Smooth muscle cell (in vitro differentiated cells): ENCODE data around the gene RNF152. TPM values are rescaled to one million over a fixed set of nuclear protein-coding genes. Genes with fewer than 3 reads are reported as not detected.

Experiments
- DNase-seq: peaks from one replicate; lab custom pipeline; 2025; ENCODE audit not compliant: unreplicated experiment; lab: John Stamatoyannopoulos, UW
- H2AFZ ChIP-seq: fragments of 200-600 bp; sonication (generic); 2 replicates; pipeline ENCODE4 v1.6.0; 2016; ENCODE audit warnings: antibody characterized with exemption, low read depth, mild to moderate bottlenecking
- H3F3A ChIP-seq: fragments of 200-600 bp; sonication (generic); 2 replicates; pipeline ENCODE4 v1.6.0; 2017; ENCODE audit warnings: antibody characterized with exemption, low read depth
- H3K27ac ChIP-seq: fragments of 200-600 bp; sonication (generic); 2 replicates; pipeline ENCODE4 v1.5.1; 2016; ENCODE audit warnings: low read depth, mild to moderate bottlenecking
- H3K27me3 ChIP-seq: fragments of 200-600 bp; sonication (generic); 2 replicates; pipeline ENCODE4 v1.6.1; 2016; ENCODE audit warnings: low read depth, mild to moderate bottlenecking
- H3K36me3 ChIP-seq: fragments of 200-600 bp; sonication (generic); 2 replicates; pipeline ENCODE4 v1.5.1; 2016; ENCODE audit warnings: low read depth
- H3K4me1 ChIP-seq: fragments of 200-600 bp; sonication (generic); 2 replicates; pipeline ENCODE4 v1.5.1; 2016; ENCODE audit warnings: low read depth
- H3K4me2 ChIP-seq: fragments of 200-600 bp; sonication (generic); 2 replicates; pipeline ENCODE4 v1.6.0; 2016; ENCODE audit warnings: mild to moderate bottlenecking
- H3K4me3 ChIP-seq: fragments of 200-600 bp; sonication (generic); 2 replicates; pipeline ENCODE4 v1.5.1; 2016; ENCODE audit warnings: mild to moderate bottlenecking
- H3K79me2 ChIP-seq: fragments of 200-600 bp; sonication (generic); 2 replicates; pipeline ENCODE4 v1.6.0; 2016; ENCODE audit warnings: low read depth, mild to moderate bottlenecking
- H3K9ac ChIP-seq: fragments of 200-600 bp; sonication (generic); 2 replicates; pipeline ENCODE4 v1.6.0; 2016; ENCODE audit warnings: low read depth
- H3K9me3 ChIP-seq: fragments of 200-600 bp; sonication (generic); replicated peaks from 2 replicates; pipeline ENCODE4 v1.5.1; 2016; ENCODE audit warnings: low read depth
- H4K20me1 ChIP-seq: fragments of 200-600 bp; sonication (generic); 2 replicates; pipeline ENCODE4 v1.6.0; 2016; ENCODE audit warnings: low read depth
- WGBS: methylation state at CpG from one replicate; pipeline ENCODE4 v1.1.7; 2016; ENCODE audit warnings: low lambda C conversion rate; 5-methylcytosine and 5-hydroxymethylcytosine counted together
- polyA plus RNA-seq: library from polyadenylated mRNA; unstranded; fragments of >200 nt; fragmentation: Nextera tagmentation; extraction: Ambion mirVana; gene quantifications from 2 replicates; pipeline ENCODE4 v1.2.1, GENCODE V29; 2016
- total RNA-seq: library from RNA; depleted of rRNA; stranded (reverse); fragments of >200 nt; gene quantifications from 2 replicates; pipeline ENCODE4 v1.2.3, GENCODE V29; 2014
- TF ChIP-seq, protein P1 (sequence below): fragments of 200-600 bp; sonication (generic); IDR thresholded peaks from 2 replicates; pipeline ENCODE4 v1.5.1; 2017; ENCODE audit warnings: borderline replicate concordance, mild to moderate bottlenecking, antibody characterized with exemption; ENCODE audit not compliant: insufficient read depth, poor library complexity, severe bottlenecking

The RNF152 gene
- total and polyA plus RNA-seq, 2 experiments from 2014 or later, result 10.6 to 56.6 TPM

DNA sequence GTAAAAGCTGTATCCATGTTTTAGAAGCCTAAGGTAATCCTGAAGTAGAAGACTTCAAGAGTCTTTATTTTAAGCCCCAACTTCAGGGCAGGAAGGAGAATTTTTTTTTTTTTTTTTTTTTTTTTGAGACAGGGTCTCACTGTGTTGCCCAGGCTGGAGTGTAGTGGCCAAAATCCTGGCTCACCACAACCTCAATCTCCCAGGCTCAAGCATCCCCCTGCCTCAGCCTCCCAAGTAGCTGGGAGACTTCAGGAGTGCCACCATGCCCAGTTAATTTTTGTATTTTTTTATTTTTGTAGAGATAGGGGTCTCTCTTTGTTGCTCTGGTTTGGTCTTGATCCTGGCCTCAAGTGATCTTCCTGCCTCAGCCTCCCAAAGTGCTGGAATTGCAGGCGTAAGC is 3.3 kb upstream of the RNF152 start:
- Histone ChIP-seq H3K9ac (no peak overlapping the region), H3K27me3 (no peaks in the 10 kb centered on the region), H3K4me1 (peaks cover 33% of the 10 kb centered on the region), H3K27ac (peak overlapping the region; percentile 73), H3F3A (peaks cover 3% of the 10 kb centered on the region), H3K79me2 (peaks cover 29% of the 10 kb centered on the region), H3K36me3 (no peaks in the 10 kb centered on the region), H3K4me2 (peak overlapping the region; percentile 58), H3K4me3 (no peak overlapping the region), H3K9me3 (no peaks in the 10 kb centered on the region), H2AFZ (no peak overlapping the region), H4K20me1 (peaks cover 25% of the 10 kb centered on the region)
- 96% methylated on average over 1 of the region's 1 CpG for WGBS
- no peak for DNase-seq
- TF ChIP-seq, protein P1, sequence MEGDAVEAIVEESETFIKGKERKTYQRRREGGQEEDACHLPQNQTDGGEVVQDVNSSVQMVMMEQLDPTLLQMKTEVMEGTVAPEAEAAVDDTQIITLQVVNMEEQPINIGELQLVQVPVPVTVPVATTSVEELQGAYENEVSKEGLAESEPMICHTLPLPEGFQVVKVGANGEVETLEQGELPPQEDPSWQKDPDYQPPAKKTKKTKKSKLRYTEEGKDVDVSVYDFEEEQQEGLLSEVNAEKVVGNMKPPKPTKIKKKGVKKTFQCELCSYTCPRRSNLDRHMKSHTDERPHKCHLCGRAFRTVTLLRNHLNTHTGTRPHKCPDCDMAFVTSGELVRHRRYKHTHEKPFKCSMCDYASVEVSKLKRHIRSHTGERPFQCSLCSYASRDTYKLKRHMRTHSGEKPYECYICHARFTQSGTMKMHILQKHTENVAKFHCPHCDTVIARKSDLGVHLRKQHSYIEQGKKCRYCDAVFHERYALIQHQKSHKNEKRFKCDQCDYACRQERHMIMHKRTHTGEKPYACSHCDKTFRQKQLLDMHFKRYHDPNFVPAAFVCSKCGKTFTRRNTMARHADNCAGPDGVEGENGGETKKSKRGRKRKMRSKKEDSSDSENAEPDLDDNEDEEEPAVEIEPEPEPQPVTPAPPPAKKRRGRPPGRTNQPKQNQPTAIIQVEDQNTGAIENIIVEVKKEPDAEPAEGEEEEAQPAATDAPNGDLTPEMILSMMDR, result no peak

DNA sequence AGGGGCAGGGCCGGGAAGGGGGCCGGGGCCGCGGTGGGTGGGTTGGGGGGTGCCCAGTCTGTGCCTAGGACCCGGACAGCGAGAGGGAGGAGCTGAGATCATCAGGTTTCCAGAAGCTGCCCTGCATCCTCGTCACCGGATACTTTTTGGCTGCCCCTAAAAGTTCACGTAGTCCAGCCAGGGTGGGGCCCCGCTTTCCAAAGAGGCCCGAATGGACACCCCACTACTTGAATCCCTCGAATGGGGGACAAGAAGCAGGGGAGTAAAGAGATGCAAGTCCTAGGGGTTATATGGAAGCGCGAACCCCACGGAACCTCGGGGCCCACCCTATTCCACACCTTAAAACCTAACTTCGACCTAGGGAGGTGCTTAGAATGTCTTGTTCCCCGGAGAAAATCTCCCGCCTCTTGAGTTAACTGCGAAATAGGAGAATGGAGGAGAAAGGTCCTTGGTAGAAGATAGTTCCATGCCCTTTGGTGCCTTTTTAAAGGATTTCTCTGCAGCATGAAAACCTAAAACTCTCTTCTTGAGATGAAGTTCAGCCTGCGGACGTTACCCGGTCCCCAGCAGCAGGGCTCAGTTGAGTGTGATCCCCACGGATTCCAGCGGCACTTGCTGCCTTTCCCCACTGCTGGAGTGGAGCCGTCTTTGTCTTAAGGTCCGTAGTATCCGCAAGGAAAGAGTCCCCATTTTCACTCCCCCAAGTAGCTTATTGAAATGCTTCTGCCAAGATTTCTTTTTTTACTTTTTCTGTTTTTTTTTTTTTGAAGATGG is 2.1 kb upstream of the RNF152 start:
- Histone ChIP-seq H3K4me1 (peaks cover 36% of the 10 kb centered on the region), H3K9ac (peak overlapping the region; percentile 67), H2AFZ (peak overlapping the region; percentile 82), H3K9me3 (no peaks in the 10 kb centered on the region), H3K36me3 (no peaks in the 10 kb centered on the region), H4K20me1 (peaks cover 37% of the 10 kb centered on the region), H3K79me2 (peaks cover 41% of the 10 kb centered on the region), H3K27me3 (no peaks in the 10 kb centered on the region), H3K27ac (peak overlapping the region; percentile 58), H3K4me2 (peak overlapping the region; percentile 97), H3F3A (peaks cover 3% of the 10 kb centered on the region), H3K4me3 (peak overlapping the region; percentile 98)
- TF ChIP-seq, protein P1, result no peak
- DNase-seq, result no peak
- WGBS, result 49% methylated on average over 22 of the region's 28 CpGs

DNA sequence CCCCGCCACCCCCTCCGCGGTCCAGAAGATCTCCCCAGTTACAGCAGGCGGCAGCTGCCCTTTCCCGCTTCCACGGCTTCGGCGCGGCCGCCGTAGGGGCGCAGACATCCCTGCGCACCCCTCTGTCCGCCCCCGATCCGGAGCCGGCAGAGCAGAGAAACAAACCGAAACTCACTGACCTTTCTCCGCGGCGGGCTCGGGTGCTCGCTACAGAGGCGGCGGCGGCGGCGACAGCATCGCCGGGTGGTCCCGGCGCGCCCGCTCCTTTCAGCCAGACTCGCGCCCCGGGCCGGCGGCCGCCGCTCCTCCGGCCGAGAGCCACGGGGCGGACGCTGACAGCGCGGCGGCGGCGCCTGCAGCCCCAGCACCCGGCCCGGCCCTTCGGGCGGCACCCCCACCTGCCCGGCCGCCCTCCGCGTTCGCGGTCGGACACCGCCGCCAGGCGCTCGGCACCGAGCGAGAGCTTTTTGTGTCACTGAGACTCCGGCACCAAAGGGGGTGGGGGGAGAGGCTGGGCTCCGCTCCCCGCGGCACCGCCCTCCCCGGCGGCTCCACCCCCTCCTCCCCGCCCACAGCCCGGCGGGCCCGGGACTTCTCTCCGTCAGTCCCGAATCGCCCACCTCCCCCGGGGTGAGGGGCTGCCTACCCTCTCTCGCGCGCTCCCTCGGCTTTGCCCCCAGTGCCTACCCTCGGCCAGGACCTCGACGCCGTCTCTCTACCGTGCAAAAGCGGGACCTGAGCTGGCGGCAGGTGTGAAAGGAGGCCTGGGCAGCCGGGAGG is 1.4 kb upstream of the RNF152 start:
- Histone ChIP-seq H3K27ac (peak overlapping the region; percentile 58), H2AFZ (peak overlapping the region; percentile 82), H3K4me1 (peaks cover 42% of the 10 kb centered on the region), H3K9ac (peak overlapping the region; percentile 90), H3K4me3 (peak overlapping the region; percentile 98), H3K27me3 (no peaks in the 10 kb centered on the region), H3K9me3 (no peaks in the 10 kb centered on the region), H4K20me1 (peaks cover 45% of the 10 kb centered on the region), H3F3A (peaks cover 3% of the 10 kb centered on the region), H3K36me3 (no peaks in the 10 kb centered on the region), H3K4me2 (peak overlapping the region; percentile 97), H3K79me2 (peaks cover 49% of the 10 kb centered on the region)
- TF ChIP-seq, protein P1, result no peak
- DNase-seq, result peak; percentile 51
- WGBS, result under 1% methylated on average over 50 of the region's 95 CpGs
